ENCODE measurements around the gene WNT16.

- TF ChIP-seq EZH2phosphoT487 (IDR thresholded peaks at IDR 0.05; ENCODE audit: unreplicated experiment): no peak
- no peak for TF ChIP-seq REST (IDR thresholded peaks at IDR 0.05; ENCODE audit: unreplicated experiment)
- TF ChIP-seq EZH2 (IDR thresholded peaks at IDR 0.05; ENCODE audit: low read depth, unreplicated experiment): no peak
- TF ChIP-seq POLR2AphosphoS5 (IDR thresholded peaks at IDR 0.05; ENCODE audit: low read depth): no peak
- TF ChIP-seq CTCF (conservative IDR thresholded peaks at IDR 0.05; ENCODE audit: low read depth in 2 of 2): no peak
- no peak for TF ChIP-seq STAT1 (IDR thresholded peaks at IDR 0.05; ENCODE audit: unreplicated experiment)
- no peak for TF ChIP-seq CREB1 (CRISPR knock-in tag; IDR thresholded peaks at IDR 0.05; ENCODE audit: low read depth)
- no peak for TF ChIP-seq JUNB (IDR thresholded peaks at IDR 0.05; ENCODE audit: unreplicated experiment)
- TF ChIP-seq ZNF114 (CRISPR knock-in tag; IDR thresholded peaks at IDR 0.05): no peak
- no peak for TF ChIP-seq ETS1 (IDR thresholded peaks at IDR 0.05)
- no peak for TF ChIP-seq NANOG (IDR thresholded peaks at IDR 0.05; ENCODE audit: borderline replicate concordance)
- no peak for TF ChIP-seq ZNF331 (CRISPR knock-in tag; IDR thresholded peaks at IDR 0.05; ENCODE audit: low read depth)
Observed at GRCh38 chr7:121339082-121339481, 10.3 kb downstream of the WNT16 start.
